ENCODE data around the gene C1QTNF12. TPM values are rescaled to one million over a fixed set of nuclear protein-coding genes. Genes with fewer than 3 reads are reported as not detected.

The C1QTNF12 gene
- total RNA-seq, 2 donors from 2014 or later, result 21.3 to 34.2 TPM

- Histone ChIP-seq H3K27ac (no peak overlapping the region), H3K9ac (ENCODE audit: low read depth in 2 of 2, low read length in 2 of 2) (no peak overlapping the region), H3K27me3 (no peaks in the 10 kb centered on the region), H3K9me3 (no peaks in the 10 kb centered on the region), H3K36me3 (no peaks in the 10 kb centered on the region), H3K4me3 (no peak overlapping the region), H3K4me1 (peaks cover 6% of the 10 kb centered on the region)
- no peak for TF ChIP-seq CTCF (IDR thresholded peaks at IDR 0.05)
- no peak for DNase-seq
- intact Hi-C loops (cut with DNase I), result loop anchor here (5.0 to 10.0 kb wide), 2 partner anchors 171 to 308 kb away; partner anchors contain the start of gene PERM1
These were observed 46.3 kb upstream of the C1QTNF12 start for GRCh38 chr1:1292851-1293250.

- intact Hi-C loops (cut with DNase I), result loop anchor here (5.0 to 10.0 kb wide), 2 partner anchors 170 to 308 kb away; partner anchors contain the start of gene PERM1
- DNase-seq, result no peak
- Histone ChIP-seq H3K9me3 (no peaks in the 10 kb centered on the region), H3K4me3 (no peak overlapping the region), H3K27me3 (peaks cover 3% of the 10 kb centered on the region), H3K4me1 (peaks cover 6% of the 10 kb centered on the region), H3K36me3 (no peaks in the 10 kb centered on the region), H3K9ac (ENCODE audit: low read depth in 2 of 2, low read length in 2 of 2) (no peak overlapping the region), H3K27ac (no peak overlapping the region)
- no peak for TF ChIP-seq CTCF (IDR thresholded peaks at IDR 0.05)
These were observed 45.9 kb upstream of the C1QTNF12 start for GRCh38 chr1:1292442-1292779.

- DNase-seq, result peak; percentile 83
- H3K27ac ChIP-seq, result no peak overlapping the region
- H3K4me3 ChIP-seq, result no peak overlapping the region
- H3K9me3 ChIP-seq, result no peaks in the 10 kb centered on the region
- H3K9ac ChIP-seq (ENCODE audit: low read depth in 2 of 2, low read length in 2 of 2), result peak overlapping the region in 1 of 2 donors; percentile 12
- peak; percentile 66 for TF ChIP-seq CTCF (IDR thresholded peaks at IDR 0.05)
- intact Hi-C loops (cut with DNase I), result loop anchor here (5.0 to 10.0 kb wide), 2 partner anchors 169 to 307 kb away; partner anchors contain the start of gene PERM1
- H3K27me3 ChIP-seq, result peaks cover 8% of the 10 kb centered on the region
- H3K36me3 ChIP-seq, result no peaks in the 10 kb centered on the region
- peaks cover 6% of the 10 kb centered on the region for H3K4me1 ChIP-seq
These were observed 45.3 kb upstream of the C1QTNF12 start for GRCh38 chr1:1291548-1292441.

GRCh38 chr1:1291023-1291528 lies 44.6 kb upstream of the C1QTNF12 start:
- Histone ChIP-seq H3K27me3 (peaks cover 15% of the 10 kb centered on the region), H3K9ac (ENCODE audit: low read depth in 2 of 2, low read length in 2 of 2) (no peak overlapping the region), H3K4me1 (peaks cover 6% of the 10 kb centered on the region), H3K27ac (no peak overlapping the region), H3K36me3 (no peaks in the 10 kb centered on the region), H3K4me3 (no peak overlapping the region), H3K9me3 (no peaks in the 10 kb centered on the region)
- no peak for TF ChIP-seq CTCF (IDR thresholded peaks at IDR 0.05)
- intact Hi-C loops (cut with DNase I), result loop anchor here (5.0 to 10.0 kb wide), 2 partner anchors 169 to 306 kb away; partner anchors contain the start of gene PERM1
- peak; percentile 58 for DNase-seq

GRCh38 chr1:1290238-1290731 lies 43.8 kb upstream of the C1QTNF12 start:
- H3K27ac ChIP-seq, result no peak overlapping the region
- H3K4me1 ChIP-seq, result peaks cover 13% of the 10 kb centered on the region
- no peaks in the 10 kb centered on the region for H3K36me3 ChIP-seq
- no peaks in the 10 kb centered on the region for H3K9me3 ChIP-seq
- H3K27me3 ChIP-seq, result peaks cover 21% of the 10 kb centered on the region
- H3K9ac ChIP-seq (ENCODE audit: low read depth in 2 of 2, low read length in 2 of 2), result no peak overlapping the region
- peak; percentile 86 for DNase-seq
- H3K4me3 ChIP-seq, result no peak overlapping the region
- intact Hi-C loops (cut with DNase I), result loop anchor here (5.0 to 10.0 kb wide), 2 partner anchors 168 to 305 kb away; partner anchors contain the start of gene PERM1
- peak; percentile 57 for TF ChIP-seq CTCF (IDR thresholded peaks at IDR 0.05)

Data from colonic mucosa (tissue), 4 donors.